ENCODE data around the gene TFAM.
"Not testable (repeated sequence)": the region's sequence is repeated elsewhere in the genome, so short reads cannot be mapped to it uniquely, and the experiment has no call there.

Gene TFAM

GRCh38 chr10:58373442-58373827 is 11.8 kb upstream of the TFAM start:
- no peak for FAIRE-seq

GRCh38 chr10:58382489-58382995 is 2.7 kb upstream of the TFAM start:
- FAIRE-seq = no peak

GRCh38 chr10:58384095-58384494 is 1.1 kb upstream of the TFAM start:
- FAIRE-seq = no peak

GRCh38 chr10:58384544-58384998 is 639 bp upstream of the TFAM start:
- no peak for FAIRE-seq

- no peak for FAIRE-seq
Observed at GRCh38 chr10:58385784-58386112, 538 bp downstream of the TFAM start.

- FAIRE-seq = no peak
Observed at GRCh38 chr10:58389024-58389423, 3.8 kb downstream of the TFAM start.

GRCh38 chr10:58393317-58393716 is 8.1 kb downstream of the TFAM start:
- FAIRE-seq = no peak

- FAIRE-seq = no peak
Observed at GRCh38 chr10:58394471-58394870, 9.3 kb downstream of the TFAM start.

GRCh38 chr10:58396057-58396456 is 10.8 kb downstream of the TFAM start:
- no peak for FAIRE-seq

GRCh38 chr10:58397830-58398229 is 12.6 kb downstream of the TFAM start:
- no peak for FAIRE-seq

GRCh38 chr10:58399410-58399809 is 14.2 kb downstream of the TFAM start:
- FAIRE-seq = no peak

- FAIRE-seq = no peak
Observed at GRCh38 chr10:58400609-58401008, 15.4 kb downstream of the TFAM start.

- FAIRE-seq = no peak
Observed at GRCh38 chr10:58404001-58404400, 18.8 kb downstream of the TFAM start.

- FAIRE-seq = no peak
Observed at GRCh38 chr10:58409956-58410610, 24.9 kb downstream of the TFAM start.

GRCh38 chr10:58412502-58412961 is 27.3 kb downstream of the TFAM start:
- no peak for FAIRE-seq

- no peak for FAIRE-seq
Observed at GRCh38 chr10:58414270-58415041, 29.2 kb downstream of the TFAM start.

GRCh38 chr10:58415757-58416156 is 30.5 kb downstream of the TFAM start:
- no peak for FAIRE-seq

- FAIRE-seq = not testable (repeated sequence)
Observed at GRCh38 chr10:58417902-58418301, 32.7 kb downstream of the TFAM start.

- no peak for FAIRE-seq
Observed at GRCh38 chr10:58424176-58424575, 39.0 kb downstream of the TFAM start.

- not testable (repeated sequence) for FAIRE-seq
Observed at GRCh38 chr10:58428436-58428835, 43.2 kb downstream of the TFAM start.

- no peak for FAIRE-seq
Observed at GRCh38 chr10:58431903-58432302, 46.7 kb downstream of the TFAM start.

- no peak for FAIRE-seq
Observed at GRCh38 chr10:58433066-58433465, 47.9 kb downstream of the TFAM start.

GRCh38 chr10:58433571-58433970 is 48.4 kb downstream of the TFAM start:
- no peak for FAIRE-seq

- no peak for FAIRE-seq
Observed at GRCh38 chr10:58435297-58435985, 50.2 kb downstream of the TFAM start.

Data from G401.6 (cell line).